AG09319 (cell line): ENCODE data around the gene WT1.

Experiments used
- DNase-seq: peaks from one replicate; pipeline ENCODE4 v3.0.0-alpha.2; 2010; ENCODE audit warnings: low read depth; ENCODE audit errors: extremely low read depth
- CTCF ChIP-seq: IDR thresholded peaks from 2 replicates; pipeline ENCODE4 v1.5.1; 2011; ENCODE audit warnings: low read depth, mild to moderate bottlenecking, inconsistent platforms, low read length, moderate library complexity

Gene WT1

GRCh38 chr11:32414925-32415324 is 20.4 kb downstream of the WT1 start:
- no peak for DNase-seq
- TF ChIP-seq CTCF = no peak

GRCh38 chr11:32411942-32412615 is 23.3 kb downstream of the WT1 start:
- DNase-seq = no peak
- no peak for TF ChIP-seq CTCF

DNA sequence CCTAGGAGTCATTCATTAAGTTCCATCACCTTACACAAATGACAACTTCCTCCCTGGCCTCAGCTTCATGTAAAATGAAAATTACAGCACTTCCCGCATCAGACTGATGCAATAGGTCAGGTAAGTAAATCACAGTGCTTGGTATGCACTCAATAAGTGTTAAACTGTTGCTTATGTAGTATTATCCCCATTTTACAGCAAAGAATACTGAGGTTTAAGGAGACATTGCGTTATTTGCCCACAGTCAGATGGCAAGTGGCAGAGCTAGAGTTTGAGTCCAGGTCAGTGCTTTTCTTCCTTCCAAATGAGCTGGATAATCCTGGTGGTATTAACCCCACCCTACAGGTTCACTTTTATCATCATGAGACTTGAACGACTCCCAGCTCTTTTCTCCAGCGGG is 29.7 kb downstream of the WT1 start:
- no peak for DNase-seq
- TF ChIP-seq CTCF = no peak

DNA sequence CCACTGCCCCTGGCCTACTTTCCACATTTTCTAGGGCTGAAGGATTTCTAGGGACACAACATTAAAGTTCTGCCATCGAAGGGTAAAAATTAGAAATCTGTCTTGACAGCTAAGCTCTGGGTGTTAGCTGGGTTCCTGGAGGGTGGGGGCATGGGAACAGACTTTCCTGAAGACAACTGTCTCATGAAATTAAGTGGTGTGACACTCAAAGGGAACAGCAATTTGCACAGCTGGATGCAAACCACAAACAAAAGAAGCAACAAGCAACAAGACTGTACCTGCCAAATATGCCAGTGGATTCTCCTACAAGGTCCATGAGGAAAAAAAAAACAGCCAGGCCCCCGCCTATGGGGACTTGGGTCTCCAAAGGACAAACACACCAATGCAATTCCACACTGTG is 32.5 kb downstream of the WT1 start:
- no peak for TF ChIP-seq CTCF
- DNase-seq = no peak

- no peak for DNase-seq
- no peak for TF ChIP-seq CTCF
Measured at GRCh38 chr11:32400670-32401369, 34.5 kb downstream of the WT1 start.

DNA sequence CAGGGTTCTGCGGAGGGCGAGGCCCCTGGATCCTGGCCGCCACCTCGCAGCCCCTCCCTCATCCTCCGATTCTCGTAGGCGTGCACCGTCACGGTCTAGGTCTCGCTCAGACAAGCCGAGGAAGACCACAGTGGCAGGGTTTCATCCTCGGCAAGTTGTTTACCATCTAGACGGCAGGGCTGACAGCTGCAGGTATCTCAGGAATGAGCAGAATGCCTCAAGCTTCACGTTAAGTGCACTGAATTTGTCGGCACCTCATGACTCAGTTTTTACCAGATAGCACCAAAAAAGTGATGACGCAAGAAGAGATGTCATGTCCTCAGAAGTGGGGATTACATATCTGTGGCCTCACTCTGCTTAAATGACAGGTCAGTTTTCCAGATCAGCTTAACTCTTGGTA is 35.1 kb downstream of the WT1 start:
- TF ChIP-seq CTCF = no peak
- no peak for DNase-seq

DNA sequence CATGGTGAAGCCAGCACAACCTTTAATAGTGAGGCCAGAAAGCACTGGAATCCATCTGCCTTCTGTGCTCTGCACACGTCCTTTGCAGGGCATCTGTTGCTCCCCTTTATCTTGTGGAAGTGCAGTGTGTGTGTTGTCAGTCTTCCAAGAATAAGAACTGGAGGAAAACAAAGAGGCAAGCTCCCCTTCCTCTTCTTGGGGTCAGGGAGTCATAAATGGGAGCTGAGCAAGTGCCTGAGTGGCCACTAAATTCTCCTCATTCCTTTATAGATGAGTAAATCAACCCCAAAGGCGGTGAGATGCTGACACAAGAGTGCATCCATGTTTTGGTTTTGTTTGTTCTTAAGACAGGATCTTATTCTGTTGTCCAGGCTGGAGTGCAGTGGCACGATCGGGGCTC is 38.3 kb downstream of the WT1 start:
- no peak for DNase-seq
- TF ChIP-seq CTCF = no peak
